Measurements from ENCODE around the gene CHGA.

CHGA gene

GRCh38 chr14:92928258-92928629, 5.3 kb downstream of the CHGA start:
- Histone ChIP-seq H3K9me3 (ENCODE audit: control insufficient read depth, low read length) (no peaks in the 10 kb centered on the region), H2AFZ (no peak overlapping the region), H3K36me3 (ENCODE audit: control insufficient read depth, insufficient read depth, low read length) (no peaks in the 10 kb centered on the region), H3K27me3 (ENCODE audit: control insufficient read depth, insufficient read depth, low read length) (no peaks in the 10 kb centered on the region), H3K27ac (peak overlapping the region; percentile 97), H3K4me3 (ENCODE audit: low read depth, low read length) (peak overlapping the region; percentile 72), H3K4me1 (peaks cover 40% of the 10 kb centered on the region), H3K4me2 (ENCODE audit: low read length) (peak overlapping the region; percentile 48), H3K79me2 (peaks cover 57% of the 10 kb centered on the region), H3K9ac (peak overlapping the region; percentile 92)
- no peak for TF ChIP-seq CTCF (IDR thresholded peaks at IDR 0.05)

- Histone ChIP-seq H3K36me3 (ENCODE audit: control insufficient read depth, insufficient read depth, low read length) (no peaks in the 10 kb centered on the region), H3K9me3 (ENCODE audit: control insufficient read depth, low read length) (no peaks in the 10 kb centered on the region), H3K4me2 (ENCODE audit: low read length) (peak overlapping the region; percentile 6), H3K27ac (peak overlapping the region; percentile 97), H3K4me3 (ENCODE audit: low read depth, low read length) (no peak overlapping the region), H3K27me3 (ENCODE audit: control insufficient read depth, insufficient read depth, low read length) (no peaks in the 10 kb centered on the region), H3K79me2 (peaks cover 49% of the 10 kb centered on the region), H3K9ac (peak overlapping the region; percentile 92), H2AFZ (no peak overlapping the region), H3K4me1 (peaks cover 48% of the 10 kb centered on the region)
- TF ChIP-seq CTCF (IDR thresholded peaks at IDR 0.05): no peak
Measured at GRCh38 chr14:92928961-92929688, 6.2 kb downstream of the CHGA start.

DNA sequence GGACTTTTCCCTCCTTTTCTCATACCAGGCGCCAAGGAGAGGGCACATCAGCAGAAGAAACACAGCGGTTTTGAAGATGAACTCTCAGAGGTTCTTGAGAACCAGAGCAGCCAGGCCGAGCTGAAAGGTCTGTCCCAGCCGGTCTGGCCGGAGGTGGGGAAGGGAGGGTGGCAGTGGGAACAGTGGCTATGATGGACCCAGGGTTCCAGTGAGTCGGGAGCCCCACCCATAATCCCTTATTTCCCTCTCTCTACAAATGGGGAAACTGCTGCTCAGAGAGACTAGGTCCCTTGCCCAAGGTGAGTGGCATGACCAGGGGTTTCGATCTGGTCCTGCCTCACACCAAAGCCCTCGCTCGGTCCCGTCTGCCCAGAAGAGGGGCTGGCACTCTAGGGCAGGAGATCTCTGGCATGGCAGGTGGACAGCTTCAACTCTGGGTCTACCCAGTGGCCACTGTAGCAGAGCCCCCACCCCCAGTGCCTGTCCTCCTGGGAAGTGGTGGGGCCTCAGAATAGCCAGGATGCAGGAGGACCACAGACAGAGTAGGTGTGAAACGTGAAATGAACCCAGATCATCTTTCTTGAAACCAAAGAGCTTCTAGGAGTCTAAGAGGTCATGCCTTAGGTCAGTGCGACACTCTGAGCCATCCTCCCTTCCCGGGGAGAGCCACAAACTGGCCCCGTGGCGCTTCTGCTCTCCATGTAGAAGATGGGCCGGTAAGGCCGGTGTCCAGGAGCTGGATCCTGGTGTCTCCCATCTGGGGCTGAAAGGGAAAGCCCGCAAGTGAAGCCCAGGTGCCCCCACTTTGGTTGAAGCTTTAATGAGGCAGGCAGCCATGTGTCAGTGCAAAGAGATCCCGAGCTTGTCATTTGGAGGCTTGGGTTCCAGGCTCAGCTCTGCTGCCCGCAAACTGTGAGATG, 7.0 kb downstream of the CHGA start:
- H3K36me3 ChIP-seq (ENCODE audit: control insufficient read depth, insufficient read depth, low read length): no peaks in the 10 kb centered on the region
- no peaks in the 10 kb centered on the region for H3K27me3 ChIP-seq (ENCODE audit: control insufficient read depth, insufficient read depth, low read length)
- no peak overlapping the region for H3K4me2 ChIP-seq (ENCODE audit: low read length)
- no peak overlapping the region for H3K4me3 ChIP-seq (ENCODE audit: low read depth, low read length)
- peak overlapping the region; percentile 97 for H3K27ac ChIP-seq
- peak overlapping the region; percentile 92 for H3K9ac ChIP-seq
- H3K9me3 ChIP-seq (ENCODE audit: control insufficient read depth, low read length): no peaks in the 10 kb centered on the region
- peaks cover 56% of the 10 kb centered on the region for H3K4me1 ChIP-seq
- H2AFZ ChIP-seq: no peak overlapping the region
- peaks cover 40% of the 10 kb centered on the region for H3K79me2 ChIP-seq
- TF ChIP-seq CTCF (IDR thresholded peaks at IDR 0.05): no peak

GRCh38 chr14:92930737-92931602, 8.0 kb downstream of the CHGA start:
- H3K79me2 ChIP-seq: peaks cover 30% of the 10 kb centered on the region
- H3K27ac ChIP-seq: peak overlapping the region; percentile 97
- no peak overlapping the region for H3K4me3 ChIP-seq (ENCODE audit: low read depth, low read length)
- H3K4me1 ChIP-seq: peaks cover 57% of the 10 kb centered on the region
- TF ChIP-seq CTCF (IDR thresholded peaks at IDR 0.05): no peak
- H3K36me3 ChIP-seq (ENCODE audit: control insufficient read depth, insufficient read depth, low read length): no peaks in the 10 kb centered on the region
- no peak overlapping the region for H3K4me2 ChIP-seq (ENCODE audit: low read length)
- H3K9me3 ChIP-seq (ENCODE audit: control insufficient read depth, low read length): no peaks in the 10 kb centered on the region
- no peak overlapping the region for H2AFZ ChIP-seq
- peak overlapping the region; percentile 92 for H3K9ac ChIP-seq
- no peaks in the 10 kb centered on the region for H3K27me3 ChIP-seq (ENCODE audit: control insufficient read depth, insufficient read depth, low read length)

All from parathyroid adenoma (tissue), 2 donors.